Superior temporal gyrus (tissue), 1 donor: ENCODE data around the gene DLEC1.

Source experiments
- DNase-seq: peaks from one replicate; pipeline ENCODE4 v3.0.0-alpha.2; 2016; ENCODE audit errors: extremely low spot score

The DLEC1 gene

DNA sequence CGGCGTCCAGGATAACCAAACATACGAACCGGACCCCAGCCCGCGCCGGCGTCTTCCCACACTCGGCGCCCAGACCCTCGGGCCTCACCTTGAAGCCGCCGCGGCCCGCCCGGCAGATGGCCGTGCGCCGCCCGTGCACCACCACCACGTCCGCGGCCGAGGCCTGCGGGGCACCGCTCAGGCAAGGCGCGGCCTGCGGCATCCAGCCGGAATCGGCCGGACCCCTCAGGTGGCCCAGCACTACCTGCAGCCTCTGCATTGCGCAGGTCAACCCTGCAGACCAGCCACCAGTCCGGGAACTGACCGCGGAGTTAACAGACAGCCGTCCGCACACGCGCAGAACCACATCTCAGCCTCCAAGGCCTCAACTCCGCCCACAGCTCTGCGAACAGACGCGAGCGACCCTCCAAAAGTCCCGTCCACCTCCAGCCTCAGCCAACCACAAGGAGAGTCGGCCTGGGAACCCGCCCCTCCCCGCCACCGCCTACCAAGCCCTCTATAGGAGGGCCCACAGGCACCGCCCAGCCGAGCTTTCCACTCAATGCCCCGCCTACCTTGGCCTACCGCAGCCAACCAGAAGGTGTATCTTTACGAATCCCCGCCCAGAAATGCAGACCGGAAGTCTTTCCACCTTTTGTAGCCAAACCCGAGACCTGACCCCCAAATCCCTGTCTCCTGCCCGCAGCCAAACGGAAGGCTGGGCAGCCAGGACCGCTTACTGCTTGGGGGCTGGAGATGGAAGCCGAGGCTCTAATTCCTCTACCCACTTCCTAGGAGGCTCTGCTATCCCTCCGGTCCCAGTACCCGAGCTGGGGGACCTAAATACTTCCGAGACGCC lies 98.0 kb downstream of the DLEC1 start, which contains the start of gene ACAA1:
ACAA1 (minus strand) TSS at position 351 of the 838 bp plus-strand sequence; CDS start at position 259, 92 bp downstream.
- DNase-seq, result peak; percentile 98

DNA sequence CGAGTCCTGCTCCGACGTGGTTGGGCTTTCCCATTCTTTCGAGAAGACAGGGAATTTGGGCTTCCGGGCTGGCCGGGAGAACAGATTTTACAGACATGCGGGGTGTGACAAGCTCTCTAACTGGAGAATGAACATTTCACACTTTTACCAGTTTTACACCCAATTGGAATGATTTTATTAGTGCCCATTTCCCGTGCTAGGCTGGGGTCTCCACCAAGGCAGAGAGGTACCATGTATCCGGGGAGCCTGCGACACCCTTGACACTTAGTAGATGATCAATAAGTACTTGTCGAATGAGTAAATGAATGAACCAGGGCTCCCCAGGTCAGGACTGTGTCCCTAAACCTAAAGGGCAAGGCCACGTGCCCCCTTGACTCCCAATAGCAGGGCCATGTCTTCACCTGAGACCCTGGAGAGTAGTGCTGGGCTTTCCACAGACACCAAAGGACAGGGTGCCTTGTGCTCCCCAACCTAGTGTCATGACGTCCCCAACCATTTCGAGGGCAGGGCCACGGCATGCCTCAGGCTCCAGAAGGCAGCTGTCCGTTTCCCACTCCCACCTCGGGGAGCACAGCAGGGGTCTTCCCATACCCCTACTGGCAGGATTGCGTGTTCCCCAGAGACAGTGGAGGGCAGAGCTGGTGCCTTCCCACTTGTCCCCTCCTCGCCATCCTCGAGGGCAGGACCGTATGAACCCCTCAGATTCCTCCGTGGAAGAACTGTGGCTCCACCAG lies 98.8 kb downstream of the DLEC1 start:
- no peak for DNase-seq

DNA sequence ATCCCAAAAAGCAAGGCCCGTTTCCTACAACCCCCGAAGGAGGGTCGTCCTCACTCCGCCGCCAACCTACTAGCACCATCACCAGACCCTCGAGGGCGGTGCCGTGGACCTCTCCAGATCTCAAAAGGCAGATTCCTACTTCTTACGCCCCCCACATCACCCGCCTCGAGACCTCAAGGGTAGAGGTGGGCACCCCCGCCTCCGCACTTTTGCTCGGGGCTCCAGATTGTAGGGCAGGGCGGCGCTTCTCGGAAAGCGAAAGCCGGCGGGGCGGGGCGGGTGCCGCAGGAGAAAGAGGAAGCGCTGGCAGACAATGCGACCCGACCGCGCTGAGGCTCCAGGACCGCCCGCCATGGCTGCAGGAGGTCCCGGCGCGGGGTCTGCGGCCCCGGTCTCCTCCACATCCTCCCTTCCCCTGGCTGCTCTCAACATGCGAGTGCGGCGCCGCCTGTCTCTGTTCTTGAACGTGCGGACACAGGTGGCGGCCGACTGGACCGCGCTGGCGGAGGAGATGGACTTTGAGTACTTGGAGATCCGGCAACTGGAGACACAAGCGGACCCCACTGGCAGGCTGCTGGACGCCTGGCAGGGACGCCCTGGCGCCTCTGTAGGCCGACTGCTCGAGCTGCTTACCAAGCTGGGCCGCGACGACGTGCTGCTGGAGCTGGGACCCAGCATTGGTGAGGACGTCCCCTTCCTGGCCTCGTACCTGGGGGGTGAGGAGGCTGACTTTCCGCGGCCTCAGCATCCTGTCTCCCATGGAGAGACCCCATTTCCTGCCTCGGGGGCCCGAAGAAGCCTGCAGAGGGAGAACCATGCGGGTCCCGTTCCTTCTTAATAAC lies 99.6 kb downstream of the DLEC1 start, which contains the start of gene MYD88:
MYD88 (plus strand) TSS at position 313 of the 842 bp plus-strand sequence; CDS start at position 353, 40 bp downstream.
- no peak for DNase-seq

DNA sequence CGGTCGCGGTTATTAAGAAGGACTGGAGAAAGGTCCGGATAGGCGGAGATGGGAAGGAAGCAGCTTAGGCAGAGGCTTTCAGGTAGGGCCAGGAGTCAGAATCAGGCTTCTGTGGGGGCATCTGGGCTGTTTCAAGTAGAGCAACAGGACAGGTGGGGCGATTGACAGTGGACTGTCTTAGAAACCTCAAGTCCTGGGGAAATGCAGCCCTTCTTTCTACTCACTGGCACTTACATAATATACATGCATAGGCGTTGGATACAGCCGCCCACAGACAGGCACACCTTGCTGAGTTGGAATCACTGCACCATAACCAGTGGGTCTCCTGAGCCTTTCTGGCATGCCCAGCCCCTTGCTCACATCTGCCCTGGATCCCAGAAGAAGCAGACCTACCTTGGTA lies 100.2 kb downstream of the DLEC1 start:
- no peak for DNase-seq

DNA sequence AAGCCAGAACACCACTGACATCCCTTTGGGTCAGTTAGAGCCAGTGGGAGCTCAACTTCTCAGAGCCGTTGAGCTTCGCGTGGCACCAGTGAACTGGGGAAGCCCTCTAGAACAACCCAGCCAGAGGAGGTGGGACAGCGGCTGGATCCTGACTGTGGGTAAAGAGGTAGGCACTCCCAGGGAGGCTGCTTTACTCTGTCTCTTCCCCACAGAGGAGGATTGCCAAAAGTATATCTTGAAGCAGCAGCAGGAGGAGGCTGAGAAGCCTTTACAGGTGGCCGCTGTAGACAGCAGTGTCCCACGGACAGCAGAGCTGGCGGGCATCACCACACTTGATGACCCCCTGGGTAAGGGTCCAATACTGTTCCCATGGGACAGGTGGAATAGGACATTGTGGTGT lies 100.6 kb downstream of the DLEC1 start:
- DNase-seq, result no peak

DNA sequence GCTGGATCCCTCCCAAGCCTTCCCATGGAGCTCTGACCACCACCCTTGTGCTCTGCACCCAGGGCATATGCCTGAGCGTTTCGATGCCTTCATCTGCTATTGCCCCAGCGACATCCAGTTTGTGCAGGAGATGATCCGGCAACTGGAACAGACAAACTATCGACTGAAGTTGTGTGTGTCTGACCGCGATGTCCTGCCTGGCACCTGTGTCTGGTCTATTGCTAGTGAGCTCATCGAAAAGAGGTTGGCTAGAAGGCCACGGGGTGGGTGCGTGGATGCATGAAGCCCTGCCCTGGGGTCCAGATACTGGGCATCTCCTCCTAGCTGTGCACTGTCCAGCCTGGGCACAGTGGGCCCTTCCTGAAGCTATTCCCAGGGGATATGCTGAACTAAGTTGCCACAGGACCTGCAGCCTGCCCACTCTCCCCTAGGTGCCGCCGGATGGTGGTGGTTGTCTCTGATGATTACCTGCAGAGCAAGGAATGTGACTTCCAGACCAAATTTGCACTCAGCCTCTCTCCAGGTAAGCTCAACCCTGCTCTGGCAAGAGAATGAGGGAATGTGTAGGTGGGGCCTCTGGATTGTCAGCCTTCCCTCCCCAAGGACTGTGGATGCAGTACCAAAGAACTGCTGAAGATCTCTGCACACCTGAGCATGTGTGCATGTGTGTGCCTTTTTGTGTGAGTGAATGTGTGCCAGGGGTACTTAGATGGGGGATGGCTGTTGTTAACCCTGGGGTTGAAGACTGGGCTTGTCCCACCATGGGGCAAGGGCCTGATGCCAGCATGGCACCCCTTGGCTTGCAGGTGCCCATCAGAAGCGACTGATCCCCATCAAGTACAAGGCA lies 101.5 kb downstream of the DLEC1 start:
- DNase-seq, result no peak

DNA sequence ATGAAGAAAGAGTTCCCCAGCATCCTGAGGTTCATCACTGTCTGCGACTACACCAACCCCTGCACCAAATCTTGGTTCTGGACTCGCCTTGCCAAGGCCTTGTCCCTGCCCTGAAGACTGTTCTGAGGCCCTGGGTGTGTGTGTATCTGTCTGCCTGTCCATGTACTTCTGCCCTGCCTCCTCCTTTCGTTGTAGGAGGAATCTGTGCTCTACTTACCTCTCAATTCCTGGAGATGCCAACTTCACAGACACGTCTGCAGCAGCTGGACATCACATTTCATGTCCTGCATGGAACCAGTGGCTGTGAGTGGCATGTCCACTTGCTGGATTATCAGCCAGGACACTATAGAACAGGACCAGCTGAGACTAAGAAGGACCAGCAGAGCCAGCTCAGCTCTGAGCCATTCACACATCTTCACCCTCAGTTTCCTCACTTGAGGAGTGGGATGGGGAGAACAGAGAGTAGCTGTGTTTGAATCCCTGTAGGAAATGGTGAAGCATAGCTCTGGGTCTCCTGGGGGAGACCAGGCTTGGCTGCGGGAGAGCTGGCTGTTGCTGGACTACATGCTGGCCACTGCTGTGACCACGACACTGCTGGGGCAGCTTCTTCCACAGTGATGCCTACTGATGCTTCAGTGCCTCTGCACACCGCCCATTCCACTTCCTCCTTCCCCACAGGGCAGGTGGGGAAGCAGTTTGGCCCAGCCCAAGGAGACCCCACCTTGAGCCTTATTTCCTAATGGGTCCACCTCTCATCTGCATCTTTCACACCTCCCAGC lies 102.4 kb downstream of the DLEC1 start:
- DNase-seq, result no peak

DNA sequence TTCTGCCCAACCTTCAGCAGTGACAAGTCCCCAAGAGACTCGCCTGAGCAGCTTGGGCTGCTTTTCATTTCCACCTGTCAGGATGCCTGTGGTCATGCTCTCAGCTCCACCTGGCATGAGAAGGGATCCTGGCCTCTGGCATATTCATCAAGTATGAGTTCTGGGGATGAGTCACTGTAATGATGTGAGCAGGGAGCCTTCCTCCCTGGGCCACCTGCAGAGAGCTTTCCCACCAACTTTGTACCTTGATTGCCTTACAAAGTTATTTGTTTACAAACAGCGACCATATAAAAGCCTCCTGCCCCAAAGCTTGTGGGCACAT lies 102.9 kb downstream of the DLEC1 start:
- no peak for DNase-seq

DNA sequence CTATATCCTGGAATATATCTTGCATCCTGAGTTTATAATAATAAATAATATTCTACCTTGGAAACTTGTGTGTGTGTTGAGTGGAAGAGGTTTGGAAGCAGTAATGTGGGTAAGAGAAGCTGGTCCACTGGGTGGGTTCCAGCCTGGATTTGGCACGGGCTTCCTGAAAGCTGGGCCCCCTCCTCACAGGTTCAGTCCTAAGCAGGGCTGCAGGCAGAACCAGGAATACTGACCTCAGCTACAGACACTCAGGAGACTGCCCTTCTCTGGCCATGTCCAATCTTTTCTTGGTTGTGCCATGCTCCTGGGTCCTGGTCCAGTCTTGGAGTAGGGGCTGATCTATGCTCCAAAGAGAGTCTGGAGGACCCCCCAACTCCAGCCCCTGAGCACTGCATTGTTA lies 104.0 kb downstream of the DLEC1 start:
- no peak for DNase-seq

DNA sequence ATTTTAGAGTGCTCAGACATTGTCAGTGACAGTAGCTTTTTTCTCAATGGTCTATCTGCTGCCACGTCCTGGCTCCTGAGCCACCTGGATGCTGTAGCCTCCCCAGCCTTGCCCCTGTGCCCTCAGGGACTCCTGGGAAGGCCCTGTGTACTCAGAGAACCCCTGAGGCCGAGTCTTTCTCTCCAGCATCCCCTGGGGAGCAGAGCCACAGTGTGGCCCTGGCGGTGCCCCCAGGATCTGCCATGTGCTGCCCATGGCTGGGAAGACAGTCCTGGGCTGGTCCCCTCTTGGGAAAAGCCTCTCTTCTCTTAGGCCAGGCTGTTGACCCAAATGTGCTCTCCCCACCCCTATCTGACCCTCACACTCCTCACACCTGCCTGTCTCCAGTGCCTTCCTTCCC lies 104.5 kb downstream of the DLEC1 start:
- no peak for DNase-seq

DNA sequence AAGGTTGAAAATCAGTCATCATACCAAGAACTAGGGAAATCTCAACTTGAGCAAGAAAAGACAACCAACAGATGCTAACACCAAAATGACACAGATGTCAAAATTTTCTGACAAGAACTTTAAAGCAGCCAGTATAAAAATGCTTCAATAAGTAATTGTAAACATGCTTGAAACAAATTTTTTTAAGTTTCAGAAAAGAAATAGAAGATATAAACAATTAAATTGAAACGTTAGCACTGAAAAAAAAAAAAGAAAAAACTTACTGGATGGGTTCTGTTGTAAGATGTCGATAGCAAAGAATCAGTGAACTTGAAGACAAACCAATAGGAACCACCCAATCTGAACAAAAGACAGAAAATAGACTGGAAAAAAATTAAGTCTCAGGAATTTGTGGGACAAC lies 107.5 kb downstream of the DLEC1 start:
- DNase-seq, result no peak

DNA sequence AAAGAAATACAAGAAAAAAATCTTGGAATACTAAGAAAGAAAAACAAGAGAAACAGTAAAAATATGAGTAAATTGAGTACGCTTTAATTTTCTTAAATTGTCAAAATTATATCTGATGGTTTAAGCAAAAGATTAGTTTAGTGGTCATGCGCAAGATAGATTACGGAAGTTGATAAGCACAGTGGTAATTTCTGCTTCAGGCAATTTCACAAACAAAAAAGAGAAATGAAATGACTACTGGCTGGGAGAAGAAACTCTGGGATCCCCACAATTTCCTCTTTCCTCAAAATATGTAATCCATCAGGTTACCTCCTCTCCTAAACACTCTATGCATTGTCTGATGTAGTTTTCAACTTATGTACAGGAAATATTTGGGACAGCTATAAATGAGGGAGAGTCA lies 108.4 kb downstream of the DLEC1 start:
- no peak for DNase-seq

DNA sequence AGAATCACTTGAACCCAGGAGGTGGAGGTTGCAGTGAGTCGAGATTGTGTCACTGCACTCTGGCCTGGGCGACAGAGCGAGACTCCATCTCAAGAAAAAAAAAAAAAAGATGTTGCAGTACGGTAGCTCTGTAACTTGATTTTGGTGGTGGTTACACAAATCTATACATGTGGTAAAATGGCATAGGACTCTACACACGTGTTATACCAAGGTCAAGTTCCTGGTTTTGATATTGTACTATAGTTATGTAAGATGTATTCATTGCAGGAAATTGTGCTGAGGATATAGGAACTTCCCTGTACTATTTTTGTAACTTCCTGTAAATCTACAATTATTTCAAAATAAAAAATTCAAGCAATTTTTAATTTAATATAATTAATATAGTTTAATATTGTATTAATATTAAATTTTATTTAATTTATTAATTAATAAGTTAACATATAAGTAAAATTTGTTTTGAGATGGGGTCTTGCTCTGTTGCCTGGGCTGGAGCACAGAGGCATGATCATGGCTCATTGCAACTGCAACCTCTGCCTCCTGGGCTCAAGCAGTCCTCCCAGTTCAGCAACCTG lies 109.4 kb downstream of the DLEC1 start:
- DNase-seq, result no peak

DNA sequence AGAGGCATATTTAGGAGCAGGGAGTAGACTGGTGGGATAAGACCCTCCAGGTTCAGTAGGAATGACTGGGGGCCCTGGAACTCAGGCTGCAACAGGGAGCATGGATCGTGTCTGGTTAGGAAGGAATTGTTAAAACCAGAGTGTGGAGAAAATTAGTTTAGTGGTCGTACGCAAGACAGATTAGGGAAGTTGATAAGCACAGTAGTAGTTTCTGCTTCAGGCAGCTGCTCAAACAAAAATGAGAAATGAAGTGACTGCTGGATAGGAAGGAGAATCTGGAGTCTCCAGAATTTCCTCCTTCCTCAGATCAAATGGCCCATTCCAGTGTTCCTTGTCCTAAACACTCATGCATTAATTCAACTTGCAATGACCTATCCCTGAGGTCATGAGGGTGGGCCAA lies 110.7 kb downstream of the DLEC1 start:
- no peak for DNase-seq

DNA sequence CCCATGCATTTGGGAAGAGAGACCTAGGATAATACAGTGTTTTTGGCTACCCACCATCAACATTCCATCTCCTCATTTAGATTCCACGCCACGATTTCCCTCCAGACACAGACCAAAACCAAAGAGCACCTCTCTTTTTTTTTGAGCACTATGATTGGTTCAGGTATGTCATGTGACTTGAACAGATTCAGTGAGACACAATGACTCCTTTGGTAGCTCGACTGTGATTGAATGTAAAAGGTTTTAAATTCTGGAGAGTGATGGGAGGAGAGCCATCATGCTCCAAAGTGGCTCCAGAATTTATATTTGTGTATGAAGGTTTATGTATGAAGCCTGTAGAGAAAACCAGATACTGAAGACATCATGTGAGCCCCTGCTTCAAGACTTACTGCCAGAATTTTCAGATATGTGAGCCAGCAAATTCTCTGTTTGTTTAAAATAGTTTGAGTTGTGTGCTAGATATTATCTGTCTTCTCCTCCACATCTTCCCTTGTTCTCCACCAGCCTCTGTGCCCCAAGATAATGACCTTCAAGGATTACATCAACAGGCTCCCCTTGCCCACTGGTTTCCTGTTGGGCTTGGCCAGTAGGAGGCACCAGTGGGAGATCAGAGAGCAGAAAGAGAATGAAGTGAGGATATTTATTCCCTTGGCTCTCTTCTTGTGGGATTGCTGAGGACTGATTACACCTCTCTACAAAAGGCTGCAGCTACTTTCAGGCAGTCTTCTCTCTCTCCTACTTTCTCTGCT lies 111.9 kb downstream of the DLEC1 start:
- no peak for DNase-seq

DNA sequence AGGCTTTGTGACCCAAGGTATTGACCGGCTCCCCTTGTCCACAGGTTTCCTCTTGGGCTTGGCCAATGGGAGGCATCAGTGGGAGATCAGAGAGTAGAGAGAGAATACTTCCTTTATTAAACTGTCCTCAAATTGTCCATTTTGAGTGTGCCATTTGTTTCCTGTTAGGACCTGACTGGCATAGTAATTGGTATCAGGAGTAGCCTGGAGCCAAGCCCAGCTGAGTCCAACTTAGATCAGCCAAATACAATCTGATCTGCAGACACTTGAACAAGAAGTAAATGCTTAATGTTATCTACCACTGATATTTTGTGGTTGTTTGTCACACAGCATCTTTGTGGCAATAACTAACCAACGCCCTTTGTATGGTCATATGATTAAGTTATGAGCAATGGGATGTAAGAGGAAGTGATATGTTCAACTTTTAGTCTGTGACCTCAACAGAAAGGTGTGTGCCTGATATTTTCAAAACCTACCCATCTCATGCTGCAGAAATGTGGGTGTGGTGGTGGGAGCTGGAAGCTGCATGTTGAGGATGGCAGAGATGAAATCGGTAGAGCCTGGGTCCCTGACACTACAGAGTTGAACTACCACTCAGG lies 112.8 kb downstream of the DLEC1 start:
- DNase-seq, result no peak

DNA sequence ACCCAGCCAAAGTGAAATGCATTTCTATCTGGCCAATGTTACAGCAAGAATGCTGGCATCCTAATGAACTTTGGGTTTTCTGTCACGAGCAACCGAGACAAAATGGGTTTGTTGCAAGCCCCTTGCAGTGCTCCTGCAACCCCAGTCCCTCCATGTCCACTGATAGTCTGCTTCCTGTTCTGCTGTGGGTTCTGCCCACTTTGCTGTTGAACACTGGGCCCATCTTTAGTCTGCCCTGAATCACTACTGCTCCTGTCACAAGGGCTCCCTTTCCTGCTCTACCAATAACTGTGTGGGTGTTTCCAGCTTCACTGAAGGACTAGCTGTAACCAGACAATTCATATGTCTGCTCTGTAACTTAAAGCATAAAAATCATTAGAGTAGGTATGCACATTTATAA lies 113.6 kb downstream of the DLEC1 start:
- DNase-seq, result no peak

DNA sequence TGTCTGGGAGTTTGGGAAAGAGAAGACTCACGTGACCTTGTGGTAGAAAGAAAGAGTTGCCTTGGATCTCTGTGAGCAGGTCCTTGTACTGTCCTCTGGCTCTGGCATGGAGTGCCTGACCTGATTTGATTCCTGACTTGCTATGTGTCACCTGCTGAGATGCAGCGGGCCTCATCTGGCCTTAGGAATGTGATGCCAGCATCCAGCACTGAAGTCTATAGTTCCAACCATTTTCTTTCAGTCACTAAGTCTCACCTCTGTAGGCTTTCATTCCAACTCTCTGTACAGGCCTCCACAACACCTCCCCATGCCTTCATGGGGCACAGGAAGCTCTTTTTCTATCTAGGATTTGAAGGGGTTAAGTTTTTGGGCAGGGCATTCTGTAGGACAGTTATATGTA lies 114.2 kb downstream of the DLEC1 start:
- no peak for DNase-seq

DNA sequence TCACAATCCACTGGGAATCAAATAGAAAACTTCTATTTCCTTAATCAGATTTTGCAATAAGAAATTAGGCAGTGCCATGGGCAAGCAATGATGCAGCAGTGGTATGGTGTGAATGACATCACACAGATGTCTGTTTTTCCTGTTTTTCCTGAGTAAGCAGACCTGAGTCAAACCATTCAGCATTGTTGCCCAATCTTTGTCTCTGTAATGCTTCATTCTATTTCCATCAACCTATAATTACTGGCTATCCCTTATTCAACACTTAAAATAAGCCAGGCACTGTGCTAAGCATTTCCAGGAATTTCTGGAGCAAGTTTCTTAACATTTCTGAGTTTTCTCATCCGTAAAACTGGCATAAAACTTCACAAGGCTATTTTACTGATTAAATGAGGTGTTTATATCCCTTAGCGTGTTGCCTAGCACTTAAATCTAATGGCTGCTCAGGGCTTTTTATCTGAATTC lies 115.1 kb downstream of the DLEC1 start:
- no peak for DNase-seq
